KMS-11 (cell line): ENCODE data around the gene HDAC10.

Experiments
- H2AFZ ChIP-seq: fragments of 200-600 bp; sonication (generic); 2 replicates; pipeline ENCODE4 v1.6.1; 2016; ENCODE audit warnings: antibody characterized with exemption, mixed run types, low read depth
- H3K27ac ChIP-seq: fragments of 200-600 bp; sonication (generic); 2 replicates; pipeline ENCODE4 v1.6.1; 2016; ENCODE audit warnings: mild to moderate bottlenecking, mixed run types
- H3K27me3 ChIP-seq: fragments of 200-600 bp; sonication (generic); 2 replicates; pipeline ENCODE4 v1.6.1; 2017; ENCODE audit warnings: mild to moderate bottlenecking, low read depth, mixed run types, moderate library complexity; ENCODE audit not compliant: insufficient read depth
- H3K36me3 ChIP-seq: fragments of 200-600 bp; sonication (generic); 2 replicates; pipeline ENCODE4 v1.6.1; 2017; ENCODE audit warnings: mild to moderate bottlenecking, mixed run types; ENCODE audit not compliant: insufficient read depth
- H3K4me1 ChIP-seq: fragments of 200-600 bp; sonication (generic); 2 replicates; pipeline ENCODE4 v1.6.1; 2016; ENCODE audit warnings: mild to moderate bottlenecking, low read depth, mixed run types; ENCODE audit not compliant: poor library complexity, severe bottlenecking
- H3K4me2 ChIP-seq: fragments of 200-600 bp; sonication (generic); 2 replicates; pipeline ENCODE4 v1.7.0; 2016; ENCODE audit warnings: mild to moderate bottlenecking, mixed run types
- H3K4me3 ChIP-seq: fragments of 200-600 bp; sonication (generic); IDR thresholded peaks from 2 replicates; pipeline ENCODE4 v1.6.1; 2017; ENCODE audit warnings: low read depth, low read length, mixed read lengths; ENCODE audit not compliant: insufficient read depth
- H3K79me2 ChIP-seq: fragments of 200-600 bp; sonication (generic); 2 replicates; pipeline ENCODE4 v1.6.1; 2016; ENCODE audit warnings: low read depth, mixed run types; ENCODE audit not compliant: insufficient read depth
- H3K9ac ChIP-seq: fragments of 200-600 bp; sonication (generic); 2 replicates; pipeline ENCODE4 v1.6.1; 2016; ENCODE audit warnings: mild to moderate bottlenecking, mixed run types
- H4K20me1 ChIP-seq: fragments of 200-600 bp; sonication (generic); 2 replicates; pipeline ENCODE4 v1.6.1; 2016; ENCODE audit warnings: mild to moderate bottlenecking, mixed run types; ENCODE audit not compliant: insufficient read depth
- CTCF ChIP-seq: fragments of 200-600 bp; sonication (generic); conservative IDR thresholded peaks from 2 replicates; pipeline ENCODE4 v1.6.1; 2017; ENCODE audit warnings: low read depth, mild to moderate bottlenecking, antibody characterized with exemption, low read length, moderate library complexity, mixed read lengths

HDAC10 gene

GRCh38 chr22:50272044-50272802 is 21.2 kb upstream of the HDAC10 start:
- peaks cover 15% of the 10 kb centered on the region for H3K4me1 ChIP-seq
- H3K9ac ChIP-seq: no peak overlapping the region
- no peaks in the 10 kb centered on the region for H3K36me3 ChIP-seq
- H3K4me3 ChIP-seq: no peak overlapping the region
- no peaks in the 10 kb centered on the region for H4K20me1 ChIP-seq
- no peaks in the 10 kb centered on the region for H3K27me3 ChIP-seq
- H2AFZ ChIP-seq: no peak overlapping the region
- no peaks in the 10 kb centered on the region for H3K79me2 ChIP-seq
- H3K27ac ChIP-seq: no peak overlapping the region
- no peak for TF ChIP-seq CTCF
- H3K4me2 ChIP-seq: no peak overlapping the region

GRCh38 chr22:50271519-50271970 is 20.5 kb upstream of the HDAC10 start:
- Histone ChIP-seq H4K20me1 (no peaks in the 10 kb centered on the region), H3K27ac (no peak overlapping the region), H2AFZ (no peak overlapping the region; the same call in 1 of the 2 replicates), H3K4me3 (no peak overlapping the region), H3K36me3 (no peaks in the 10 kb centered on the region), H3K4me1 (peaks cover 15% of the 10 kb centered on the region), H3K79me2 (no peaks in the 10 kb centered on the region), H3K4me2 (peak overlapping the region; percentile 92), H3K27me3 (no peaks in the 10 kb centered on the region), H3K9ac (no peak overlapping the region)
- TF ChIP-seq CTCF: no peak

GRCh38 chr22:50270666-50271394 is 19.8 kb upstream of the HDAC10 start:
- TF ChIP-seq CTCF: no peak
- no peaks in the 10 kb centered on the region for H4K20me1 ChIP-seq
- H3K9ac ChIP-seq: no peak overlapping the region
- no peaks in the 10 kb centered on the region for H3K79me2 ChIP-seq
- peaks cover 15% of the 10 kb centered on the region for H3K4me1 ChIP-seq
- no peaks in the 10 kb centered on the region for H3K36me3 ChIP-seq
- H3K27me3 ChIP-seq: no peaks in the 10 kb centered on the region
- H2AFZ ChIP-seq: peak overlapping the region; percentile 41; the same call in 1 of the 2 replicates
- H3K4me2 ChIP-seq: peak overlapping the region; percentile 92
- no peak overlapping the region for H3K27ac ChIP-seq
- no peak overlapping the region for H3K4me3 ChIP-seq

- H3K27me3 ChIP-seq: no peaks in the 10 kb centered on the region
- no peaks in the 10 kb centered on the region for H3K36me3 ChIP-seq
- no peak for TF ChIP-seq CTCF
- H3K4me3 ChIP-seq: no peak within 1 kb of the TSS
- H3K4me1 ChIP-seq: peaks cover 15% of the 10 kb centered on the region
- H4K20me1 ChIP-seq: no peaks in the 10 kb centered on the region
- H3K4me2 ChIP-seq: peak within 1 kb of the TSS; percentile 92
- no peak within 1 kb of the TSS for H3K9ac ChIP-seq
- peak within 1 kb of the TSS; percentile 41; the same call in 1 of the 2 replicates for H2AFZ ChIP-seq
- no peak within 1 kb of the TSS for H3K27ac ChIP-seq
- H3K79me2 ChIP-seq: no peaks in the 10 kb centered on the region
Observed at GRCh38 chr22:50269970-50270665, 19.1 kb upstream of the HDAC10 start, which contains the start of gene MAPK11. MAPK11 (minus strand) TSS chr22:50270380; CDS start chr22:50270292, 88 bp downstream.
